Sigmoid colon (tissue), 4 donors: Measurements from ENCODE around the gene PLA2G4D.

Source experiments
- CTCF ChIP-seq, 4 experiments: fragments of 450-650 bp in 3 of 4; fragments of 200-600 bp in 1 of 4; IDR thresholded peaks; one replicate each; pipeline ENCODE4 v1.5.1; 2016 to 2019; ENCODE audit warnings: antibody characterized with exemption in 4 of 4, mild to moderate bottlenecking in 3 of 4, moderate library complexity in 2 of 4
- EP300 ChIP-seq, 4 donors: sonication (generic); formaldehyde crosslinking; IDR thresholded peaks; one replicate each; pipeline ENCODE4 v1.6.1; 2017; ENCODE audit warnings: antibody characterized with exemption in 4 of 4
- POLR2AphosphoS5 ChIP-seq, 4 donors: sonication (generic); formaldehyde crosslinking; IDR thresholded peaks; one replicate each; pipeline ENCODE4 v1.6.1; 2017; ENCODE audit warnings: antibody characterized with exemption in 4 of 4

- TF ChIP-seq CTCF (IDR thresholded peaks at IDR 0.05) = no peak
- TF ChIP-seq POLR2AphosphoS5 (IDR thresholded peaks at IDR 0.05) = no peak
- TF ChIP-seq EP300 (IDR thresholded peaks at IDR 0.05) = no peak
These were observed 63.0 kb downstream of the PLA2G4D start for GRCh38 chr15:42031198-42031915.
